Endothelial cell of umbilical vein (primary cell): ENCODE measurements around the gene SPOPL. TPM values are rescaled to one million over a fixed set of nuclear protein-coding genes. Genes with fewer than 3 reads are reported as not detected.

Source experiments
- BruUV-seq: library from RNA; stranded (reverse); fragments of 400-500 nt; replicated peaks from 2 replicates; lab custom pipeline; 2021; lab: Mats Ljungman, UMichigan
- CTCF ChIA-PET: fragments of 300-600, 350-600 bp; sonication (Branson Sonifier 250); formaldehyde crosslinking; loops from one replicate; lab custom pipeline; 2021; ENCODE audit warnings: antibody characterized with exemption, inconsistent platforms; lab: Charles Lee
- POLR2A ChIA-PET: fragments of 300-600, 350-600 bp; sonication (Branson Sonifier 250); formaldehyde crosslinking; loops from one replicate; lab custom pipeline; 2021; ENCODE audit warnings: antibody characterized with exemption, inconsistent platforms; lab: Charles Lee
- DNase-seq: peaks from one replicate; pipeline ENCODE4 v3.0.0-alpha.2; 2011; ENCODE audit warnings: low read depth, low spot score
- FAIRE-seq: peaks from 2 replicates; lab custom pipeline; 2011; peaks lifted over from hg19 to GRCh38; lab: Jason Lieb, UNC
- H2AFZ ChIP-seq: 2 replicates; pipeline ENCODE4 v1.6.0; 2012; ENCODE audit warnings: low read depth, low read length, control low read depth, inconsistent platforms
- H3K27ac ChIP-seq: 2 replicates; pipeline ENCODE4 v1.5.1; 2011; ENCODE audit warnings: low read depth, mild to moderate bottlenecking, control low read depth, low read length, moderate library complexity; ENCODE audit not compliant: insufficient read depth
- H3K27me3 ChIP-seq, 2 experiments: 2 replicates each; pipeline versions ENCODE4 v1.6.0 to v1.6.1; 2011; ENCODE audit warnings: low read length in 2 of 2, mixed read lengths in 1 of 2; ENCODE audit not compliant: control insufficient read depth in 2 of 2, insufficient read depth in 2 of 2
- H3K36me3 ChIP-seq, 2 experiments: 2 replicates in 1 of 2; 3 replicates in 1 of 2; pipeline ENCODE4 v1.5.1; 2011; ENCODE audit warnings: low read length in 2 of 2, mild to moderate bottlenecking in 1 of 2, moderate library complexity in 1 of 2; ENCODE audit not compliant: control insufficient read depth in 2 of 2, insufficient read depth in 2 of 2; ENCODE audit errors: extremely low read depth in 1 of 2
- H3K4me1 ChIP-seq: 3 replicates; pipeline ENCODE4 v1.5.1; 2011; ENCODE audit warnings: mild to moderate bottlenecking, low read length; ENCODE audit not compliant: control insufficient read depth, insufficient read depth; ENCODE audit errors: extremely low read depth
- H3K4me2 ChIP-seq: 2 replicates; pipeline ENCODE4 v1.6.1; 2011; ENCODE audit warnings: low read length, control low read depth, mixed read lengths; ENCODE audit not compliant: insufficient read depth
- H3K4me3 ChIP-seq, 3 experiments: fragments of 200-600 bp in 1 of 3; sonication (generic), shearing (Covaris generic) in 1 of 3; replicated peaks in 1 of 3; 2 replicates each; pipeline ENCODE4 v1.5.1; 2011 to 2016; ENCODE audit warnings: control low read depth in 3 of 3, low read length in 3 of 3, mild to moderate bottlenecking in 2 of 3, inconsistent platforms in 1 of 3, low read depth in 1 of 3, moderate library complexity in 1 of 3; ENCODE audit not compliant: insufficient read depth in 1 of 3
- H3K79me2 ChIP-seq: 2 replicates; pipeline ENCODE4 v1.6.0; 2012; ENCODE audit warnings: low read length, inconsistent platforms; ENCODE audit not compliant: control insufficient read depth, insufficient read depth
- H3K9ac ChIP-seq: replicated peaks from 2 replicates; pipeline ENCODE3; 2011; ENCODE audit warnings: low read length, control low read depth; ENCODE audit not compliant: insufficient read depth; ENCODE audit errors: extremely low read depth
- H3K9me1 ChIP-seq: replicated peaks from 3 replicates; pipeline ENCODE4 v1.6.0; 2011; ENCODE audit warnings: mild to moderate bottlenecking, low read length; ENCODE audit not compliant: control insufficient read depth, insufficient read depth; ENCODE audit errors: extremely low read depth
- H3K9me3 ChIP-seq: replicated peaks from 2 replicates; pipeline ENCODE4 v1.5.1; 2012; ENCODE audit warnings: low read length, inconsistent platforms; ENCODE audit not compliant: control insufficient read depth, insufficient read depth
- H4K20me1 ChIP-seq: replicated peaks from 2 replicates; pipeline ENCODE3; 2011; ENCODE audit warnings: mild to moderate bottlenecking, low read length; ENCODE audit not compliant: control insufficient read depth, insufficient read depth; ENCODE audit errors: extremely low read depth
- EZH2 ChIP-seq: IDR thresholded peaks from 2 replicates; pipeline ENCODE4 v1.6.1; 2012; ENCODE audit warnings: borderline replicate concordance, low read depth, mild to moderate bottlenecking, moderate library complexity, low read length, inconsistent platforms; ENCODE audit not compliant: severe bottlenecking
- FOS ChIP-seq: IDR thresholded peaks from 2 replicates; pipeline ENCODE4 v1.6.1; 2011; ENCODE audit warnings: mild to moderate bottlenecking, low read length, moderate library complexity, borderline replicate concordance; ENCODE audit not compliant: insufficient read depth
- GATA2 ChIP-seq: IDR thresholded peaks from 2 replicates; pipeline ENCODE4 v1.7.0; 2011; ENCODE audit warnings: low read depth, mild to moderate bottlenecking, moderate library complexity, mixed read lengths, low read length; ENCODE audit not compliant: insufficient read length, insufficient read depth
- JUN ChIP-seq: IDR thresholded peaks from 2 replicates; pipeline ENCODE4 v1.6.1; 2011; ENCODE audit warnings: borderline replicate concordance, low read depth; ENCODE audit not compliant: insufficient read length, insufficient read depth
- MAX ChIP-seq: IDR thresholded peaks from 2 replicates; pipeline ENCODE4 v1.6.1; 2011; ENCODE audit not compliant: insufficient read depth, insufficient read length
- MYC ChIP-seq: IDR thresholded peaks from one replicate; pipeline ENCODE4 v1.6.1; 2011; ENCODE audit warnings: mild to moderate bottlenecking, low read depth, low read length
- POLR2A ChIP-seq: IDR thresholded peaks from 2 replicates; pipeline ENCODE4 v1.6.1; 2012; ENCODE audit warnings: low read depth, mild to moderate bottlenecking, control low read depth, low read length
- POLR2AphosphoS5 ChIP-seq: IDR thresholded peaks from 2 replicates; pipeline ENCODE4 v1.6.1; 2012; ENCODE audit warnings: low read depth, mild to moderate bottlenecking, control low read depth, low read length, moderate library complexity; ENCODE audit not compliant: insufficient read depth
- dilution Hi-C: fragments of 300-500 bp; cut with MboI; formaldehyde crosslinking; loops from one replicate; pipeline ENCODE4 v1.15.0; 2019; ENCODE audit warnings: low sequenced_read_pairs; ENCODE audit not compliant: extremely low pct_ligation_motif_present
- intact Hi-C: fragments of 100-400 bp; cut with micrococcal nuclease; formaldehyde crosslinking; loops from one replicate; pipeline ENCODE4 v1.10.0; 2022
- polyA plus RNA-seq, 4 experiments: library from polyadenylated mRNA; depleted of rRNA in 3 of 4; stranded (reverse) in 3 of 4; unstranded in 1 of 4; fragments of >200 nt; gene quantifications; 2 replicates each; pipeline versions ENCODE4 v1.2.1 to v1.2.3, GENCODE V29; 2011 to 2012; ENCODE audit warnings: missing spikeins in 1 of 4
- total RNA-seq: library from RNA; stranded (reverse); gene quantifications from 2 replicates; pipeline ENCODE4 v1.2.3, GENCODE V29; 2021
- TF ChIP-seq, protein P1 (sequence below), 2 donors: IDR thresholded peaks; 1 replicate in 1 of 2; 2 replicates in 1 of 2; pipeline ENCODE4 v1.5.1; 2011; ENCODE audit warnings: low read length in 2 of 2, mild to moderate bottlenecking in 2 of 2, moderate library complexity in 2 of 2, control low read depth in 1 of 2, inconsistent platforms in 1 of 2, low read depth in 1 of 2; ENCODE audit not compliant: insufficient read depth in 1 of 2; ENCODE audit errors: extremely low read depth in 1 of 2

Gene SPOPL
- total and polyA plus RNA-seq, 2 donors (not counting 3 experiments of a cell fraction or from before 2014, with no cell fraction given): 3.1 to 17.4 TPM

- Histone ChIP-seq H3K9ac (no peak overlapping the region), H4K20me1 (no peaks in the 10 kb centered on the region), H3K4me2 (no peak overlapping the region), H3K36me3 (peaks cover 0 to 2% of the 10 kb centered on the region in 2 experiments), H3K4me1 (no peaks in the 10 kb centered on the region), H2AFZ (no peak overlapping the region), H3K27ac (no peak overlapping the region), H3K27me3 (no peaks in the 10 kb centered on the region), H3K79me2 (no peaks in the 10 kb centered on the region), H3K9me3 (no peaks in the 10 kb centered on the region), H3K9me1 (no peaks in the 10 kb centered on the region), H3K4me3 (no peak overlapping the region)
- no peak for DNase-seq
- ChIA-PET CTCF (no interaction called here), POLR2A (no interaction called here)
- FAIRE-seq: no peak
- BruUV-seq: no TSS peak
- no peak for TF ChIP-seq GATA2
- TF ChIP-seq MAX: no peak
- TF ChIP-seq POLR2A: no peak
- TF ChIP-seq MYC: no peak
- TF ChIP-seq FOS: no peak
- TF ChIP-seq POLR2AphosphoS5: no peak
- TF ChIP-seq, protein P1, sequence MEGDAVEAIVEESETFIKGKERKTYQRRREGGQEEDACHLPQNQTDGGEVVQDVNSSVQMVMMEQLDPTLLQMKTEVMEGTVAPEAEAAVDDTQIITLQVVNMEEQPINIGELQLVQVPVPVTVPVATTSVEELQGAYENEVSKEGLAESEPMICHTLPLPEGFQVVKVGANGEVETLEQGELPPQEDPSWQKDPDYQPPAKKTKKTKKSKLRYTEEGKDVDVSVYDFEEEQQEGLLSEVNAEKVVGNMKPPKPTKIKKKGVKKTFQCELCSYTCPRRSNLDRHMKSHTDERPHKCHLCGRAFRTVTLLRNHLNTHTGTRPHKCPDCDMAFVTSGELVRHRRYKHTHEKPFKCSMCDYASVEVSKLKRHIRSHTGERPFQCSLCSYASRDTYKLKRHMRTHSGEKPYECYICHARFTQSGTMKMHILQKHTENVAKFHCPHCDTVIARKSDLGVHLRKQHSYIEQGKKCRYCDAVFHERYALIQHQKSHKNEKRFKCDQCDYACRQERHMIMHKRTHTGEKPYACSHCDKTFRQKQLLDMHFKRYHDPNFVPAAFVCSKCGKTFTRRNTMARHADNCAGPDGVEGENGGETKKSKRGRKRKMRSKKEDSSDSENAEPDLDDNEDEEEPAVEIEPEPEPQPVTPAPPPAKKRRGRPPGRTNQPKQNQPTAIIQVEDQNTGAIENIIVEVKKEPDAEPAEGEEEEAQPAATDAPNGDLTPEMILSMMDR (IDR thresholded peaks at IDR 0.05; ENCODE audit: extremely low read depth in 1 of 2, insufficient read depth in 1 of 2, low read depth in 1 of 2, low read length in 2 of 2): no peak
- TF ChIP-seq EZH2: no peak
- TF ChIP-seq JUN: no peak
- intact Hi-C loops: no loop called here
- dilution Hi-C loops: no loop called here
These were observed 75.5 kb downstream of the SPOPL start for GRCh38 chr2:138577066-138577465.
